GM12878 (cell line): ENCODE data around the gene NBR1. TPM values are rescaled to one million over a fixed set of nuclear protein-coding genes. Genes with fewer than 3 reads are reported as not detected.

ENCODE experiments used
- ATF3 ChIP-seq: IDR thresholded peaks from 2 replicates; pipeline ENCODE4 v1.6.1; 2011; ENCODE audit warnings: low read depth, mild to moderate bottlenecking, low read length, moderate library complexity, borderline replicate concordance; ENCODE audit errors: extremely low read depth
- BRCA1 ChIP-seq: IDR thresholded peaks from 2 replicates; pipeline ENCODE4 v1.6.1; 2011; ENCODE audit warnings: low read depth, low read length, improper control_type of control experiment
- CBX5 ChIP-seq: sonication (generic); IDR thresholded peaks from 2 replicates; pipeline ENCODE4 v1.6.1; 2016; ENCODE audit warnings: low read depth, moderate library complexity, mild to moderate bottlenecking, inconsistent platforms
- CHD2 ChIP-seq: IDR thresholded peaks from 2 replicates; pipeline ENCODE4 v1.6.1; 2011; ENCODE audit warnings: low read depth, low read length, improper control_type of control experiment, borderline replicate concordance
- E2F8 ChIP-seq: fragments of 450-650 bp; IDR thresholded peaks from 2 replicates; pipeline ENCODE4 v1.6.1; 2018; ENCODE audit warnings: mild to moderate bottlenecking, low read depth, moderate library complexity; ENCODE audit not compliant: partially characterized antibody
- HDAC6 ChIP-seq: fragments of 200-600 bp; sonication (generic); IDR thresholded peaks from one replicate; pipeline ENCODE4 v1.8.0; 2017; ENCODE audit warnings: antibody characterized with exemption; ENCODE audit not compliant: unreplicated experiment
- IRF4 ChIP-seq: IDR thresholded peaks from 2 replicates; pipeline ENCODE4 v1.6.1; 2011; ENCODE audit warnings: low read depth, low read length
- IRF5 ChIP-seq: fragments of 450-650 bp; IDR thresholded peaks from 2 replicates; pipeline ENCODE4 v1.6.1; 2017; ENCODE audit warnings: borderline replicate concordance
- KLF5 ChIP-seq: fragments of 450-650 bp; IDR thresholded peaks from 2 replicates; pipeline ENCODE4 v1.6.1; 2014; ENCODE audit warnings: mild to moderate bottlenecking; ENCODE audit not compliant: partially characterized antibody
- MAX ChIP-seq: IDR thresholded peaks from 2 replicates; pipeline ENCODE4 v1.6.1; 2012; ENCODE audit warnings: low read depth, low read length, improper control_type of control experiment
- MEF2A ChIP-seq: IDR thresholded peaks from 2 replicates; pipeline ENCODE4 v1.6.1; 2011; ENCODE audit warnings: low read depth, mild to moderate bottlenecking, low read length, moderate library complexity; ENCODE audit not compliant: insufficient read depth
- NFYB ChIP-seq: IDR thresholded peaks from 2 replicates; pipeline ENCODE4 v1.6.1; 2011; ENCODE audit warnings: low read depth, mild to moderate bottlenecking, low read length, improper control_type of control experiment, moderate library complexity; ENCODE audit not compliant: insufficient read depth
- PAX8 ChIP-seq: fragments of 450-650 bp; IDR thresholded peaks from 2 replicates; pipeline ENCODE4 v1.6.1; 2017; ENCODE audit warnings: mild to moderate bottlenecking, moderate library complexity
- REST ChIP-seq: IDR thresholded peaks from 2 replicates; pipeline ENCODE4 v1.6.1; 2012; ENCODE audit warnings: mild to moderate bottlenecking, low read depth, low read length
- RFX5 ChIP-seq: IDR thresholded peaks from 2 replicates; pipeline ENCODE4 v1.6.1; 2011; ENCODE audit warnings: low read depth, low read length, improper control_type of control experiment
- SREBF1 ChIP-seq: IDR thresholded peaks from 2 replicates; pipeline ENCODE4 v1.6.1; 2012; ENCODE audit warnings: mild to moderate bottlenecking, low read length
- SUZ12 ChIP-seq: fragments of 200-600 bp; sonication (generic); IDR thresholded peaks from one replicate; pipeline ENCODE4 v1.6.1; 2018; ENCODE audit warnings: antibody characterized with exemption, mild to moderate bottlenecking; ENCODE audit not compliant: unreplicated experiment
- TCF7 ChIP-seq: IDR thresholded peaks from 2 replicates; pipeline ENCODE4 v1.6.1; 2014; ENCODE audit warnings: antibody characterized with exemption, borderline replicate concordance
- ZBTB33 ChIP-seq: fragments of 450-650 bp; IDR thresholded peaks from 2 replicates; pipeline ENCODE4 v1.6.1; 2017; ENCODE audit warnings: mild to moderate bottlenecking
- polyA plus RNA-seq, 11 experiments: library from polyadenylated mRNA; depleted of rRNA in 4 of 11; unstranded in 6 of 11; stranded (reverse) in 5 of 11; fragments of >200 nt; fragmentation: Nextera tagmentation in 4 of 11; fragmentation: Illumina TruSeq in 1 of 11; extraction: Ambion mirVana in 4 of 11; extraction: Trizol in 1 of 11; gene quantifications; 1 replicate in 1 of 11; 2 replicates in 10 of 11; pipeline versions ENCODE4 v1.2.1 to v1.2.3, GENCODE V29; 2011 to 2016; ENCODE audit warnings: inconsistent platforms in 2 of 11, missing spikeins in 2 of 11, low read depth in 1 of 11
- total RNA-seq, 4 experiments: library from RNA; depleted of rRNA in 3 of 4; stranded (reverse); fragments of >200 nt in 3 of 4; fragmentation: Illumina TruSeq in 1 of 4; extraction: Trizol in 1 of 4; gene quantifications; 2 replicates each; pipeline versions ENCODE4 v1.2.1 to v1.2.3, GENCODE V29; 2013 to 2021

NBR1 gene
- total and polyA plus RNA-seq, 10 of the 15 experiments (the other 5 are each of a cell fraction or from before 2014, with no cell fraction given) = 3.5 to 55.2 (median 28.2) TPM

- TF ChIP-seq HDAC6 = no peak
- peak; percentile 92; the same call in 1 of the 2 replicates for TF ChIP-seq CHD2
- peak; percentile 85 for TF ChIP-seq NFYB
- 0 out of 2 replicates have a peak, but pooled peaks have one; percentile 22 for TF ChIP-seq IRF4
- TF ChIP-seq RFX5 = peak; percentile 51; the same call in 1 of the 2 replicates
- no peak for TF ChIP-seq BRCA1
- TF ChIP-seq E2F8 = no peak
- TF ChIP-seq PAX8 = 0 out of 2 replicates have a peak, but pooled peaks have one; percentile 24
- TF ChIP-seq MAX = no peak
- no peak for TF ChIP-seq ATF3
- no peak for TF ChIP-seq SREBF1
- TF ChIP-seq IRF5 = no peak
- TF ChIP-seq ZBTB33 = no peak
- TF ChIP-seq REST = no peak
- TF ChIP-seq KLF5 = peak; percentile 29
- peak; percentile 43; the same call in 1 of the 2 replicates for TF ChIP-seq MEF2A
- no peak for TF ChIP-seq CBX5
- no peak for TF ChIP-seq SUZ12
- TF ChIP-seq TCF7 = no peak
Measured at GRCh38 chr17:43170766-43171585, at the start of gene NBR1 (continued).
